SK-N-MC (cell line): Measurements from ENCODE around the gene TANGO2.

Experiments used
- DNase-seq: peaks from one replicate; pipeline ENCODE4 v3.0.0-alpha.2; 2011; ENCODE audit warnings: low read depth, low spot score
- H3K27ac ChIP-seq: fragments of 200-600 bp; sonication (generic); 2 replicates; pipeline ENCODE4 v1.5.1; 2016; ENCODE audit warnings: mixed run types
- H3K36me3 ChIP-seq: fragments of 200-600 bp; sonication (generic); 2 replicates; pipeline ENCODE4 v1.6.1; 2017; ENCODE audit warnings: antibody characterized with exemption, low read length, mixed read lengths; ENCODE audit not compliant: insufficient read depth
- H3K4me3 ChIP-seq: fragments of 200-600 bp; sonication (generic); 2 replicates; pipeline ENCODE4 v1.5.1; 2016
- H3K9ac ChIP-seq: fragments of 200-600 bp; sonication (generic); 2 replicates; pipeline ENCODE4 v1.8.0; 2017; ENCODE audit warnings: mixed run types, mixed read lengths; ENCODE audit not compliant: insufficient read length
- H3K9me3 ChIP-seq: fragments of 200-600 bp; sonication (generic); 2 replicates; pipeline ENCODE4 v1.6.1; 2017; ENCODE audit warnings: low read depth, mild to moderate bottlenecking, antibody characterized with exemption, low read length, moderate library complexity, mixed read lengths
- EZH2 ChIP-seq: fragments of 200-600 bp; sonication (generic); IDR thresholded peaks from one replicate; pipeline ENCODE4 v1.6.1; 2017; ENCODE audit warnings: antibody characterized with exemption
- FOXP2 ChIP-seq: optimal IDR thresholded peaks from 2 replicates; pipeline ENCODE3; 2011; ENCODE audit warnings: mild to moderate bottlenecking, moderate library complexity; ENCODE audit not compliant: insufficient read depth; ENCODE audit errors: extremely low read length, control extremely low read depth
- POLR2AphosphoS5 ChIP-seq: IDR thresholded peaks from 2 replicates; pipeline ENCODE4 v1.6.1; 2012; ENCODE audit warnings: mild to moderate bottlenecking, low read depth, low read length, borderline replicate concordance

The TANGO2 gene

GRCh38 chr22:19975707-19976035, 45.2 kb upstream of the TANGO2 start:
- Histone ChIP-seq H3K4me3 (no peak overlapping the region), H3K36me3 (no peaks in the 10 kb centered on the region), H3K9me3 (no peaks in the 10 kb centered on the region), H3K9ac (no peak overlapping the region), H3K27ac (no peak overlapping the region)
- TF ChIP-seq FOXP2, result no peak
- TF ChIP-seq EZH2, result no peak
- TF ChIP-seq POLR2AphosphoS5, result no peak
- no peak for DNase-seq

- H3K27ac ChIP-seq, result no peak overlapping the region
- H3K4me3 ChIP-seq, result no peak overlapping the region
- no peaks in the 10 kb centered on the region for H3K9me3 ChIP-seq
- no peak overlapping the region for H3K9ac ChIP-seq
- no peak for DNase-seq
- H3K36me3 ChIP-seq, result no peaks in the 10 kb centered on the region
- TF ChIP-seq FOXP2 (no peak), POLR2AphosphoS5 (no peak), EZH2 (no peak)
Observed at GRCh38 chr22:19976671-19977070, 44.2 kb upstream of the TANGO2 start.

GRCh38 chr22:19977296-19978243, 43.3 kb upstream of the TANGO2 start:
- Histone ChIP-seq H3K9me3 (no peaks in the 10 kb centered on the region), H3K27ac (no peak overlapping the region), H3K4me3 (no peak overlapping the region), H3K36me3 (no peaks in the 10 kb centered on the region), H3K9ac (no peak overlapping the region)
- TF ChIP-seq FOXP2 (no peak), EZH2 (no peak), POLR2AphosphoS5 (no peak)
- no peak for DNase-seq

DNA sequence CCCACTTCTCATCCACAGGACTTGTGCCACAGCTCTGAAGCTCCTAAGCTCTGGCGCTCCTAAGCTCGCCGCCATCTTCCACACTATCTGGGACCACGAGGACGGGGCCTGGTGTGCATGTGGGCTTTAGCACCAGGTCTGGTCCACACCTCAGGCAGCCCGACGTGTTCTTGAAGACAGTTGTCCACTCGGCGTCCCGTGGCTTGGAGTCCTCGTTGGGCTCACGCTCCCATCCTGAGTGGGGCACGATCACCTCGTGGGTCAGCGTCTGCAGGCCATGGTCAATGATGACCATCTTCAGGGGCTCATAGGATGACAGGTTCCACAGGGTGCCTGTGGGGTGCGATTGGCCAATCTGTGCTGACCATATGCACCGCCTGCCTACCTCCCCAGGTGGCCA, 42.2 kb upstream of the TANGO2 start:
- no peaks in the 10 kb centered on the region for H3K9me3 ChIP-seq
- no peaks in the 10 kb centered on the region for H3K36me3 ChIP-seq
- DNase-seq, result no peak
- no peak overlapping the region for H3K4me3 ChIP-seq
- no peak for TF ChIP-seq POLR2AphosphoS5
- TF ChIP-seq EZH2, result no peak
- no peak for TF ChIP-seq FOXP2
- H3K9ac ChIP-seq, result no peak overlapping the region
- H3K27ac ChIP-seq, result no peak overlapping the region

- H3K27ac ChIP-seq, result no peak overlapping the region
- H3K9ac ChIP-seq, result no peak overlapping the region
- TF ChIP-seq EZH2 (no peak), POLR2AphosphoS5 (no peak)
- no peaks in the 10 kb centered on the region for H3K36me3 ChIP-seq
- no peak for DNase-seq
- H3K4me3 ChIP-seq, result no peak overlapping the region
- H3K9me3 ChIP-seq, result no peaks in the 10 kb centered on the region
Observed at GRCh38 chr22:19979712-19980493, 41.0 kb upstream of the TANGO2 start.

- no peak overlapping the region for H3K9ac ChIP-seq
- H3K9me3 ChIP-seq, result no peaks in the 10 kb centered on the region
- no peak for TF ChIP-seq FOXP2
- TF ChIP-seq POLR2AphosphoS5, result no peak
- no peak for TF ChIP-seq EZH2
- H3K27ac ChIP-seq, result no peak overlapping the region
- no peak for DNase-seq
- no peaks in the 10 kb centered on the region for H3K36me3 ChIP-seq
- H3K4me3 ChIP-seq, result no peak overlapping the region
Observed at GRCh38 chr22:19980766-19981165, 40.1 kb upstream of the TANGO2 start.

DNA sequence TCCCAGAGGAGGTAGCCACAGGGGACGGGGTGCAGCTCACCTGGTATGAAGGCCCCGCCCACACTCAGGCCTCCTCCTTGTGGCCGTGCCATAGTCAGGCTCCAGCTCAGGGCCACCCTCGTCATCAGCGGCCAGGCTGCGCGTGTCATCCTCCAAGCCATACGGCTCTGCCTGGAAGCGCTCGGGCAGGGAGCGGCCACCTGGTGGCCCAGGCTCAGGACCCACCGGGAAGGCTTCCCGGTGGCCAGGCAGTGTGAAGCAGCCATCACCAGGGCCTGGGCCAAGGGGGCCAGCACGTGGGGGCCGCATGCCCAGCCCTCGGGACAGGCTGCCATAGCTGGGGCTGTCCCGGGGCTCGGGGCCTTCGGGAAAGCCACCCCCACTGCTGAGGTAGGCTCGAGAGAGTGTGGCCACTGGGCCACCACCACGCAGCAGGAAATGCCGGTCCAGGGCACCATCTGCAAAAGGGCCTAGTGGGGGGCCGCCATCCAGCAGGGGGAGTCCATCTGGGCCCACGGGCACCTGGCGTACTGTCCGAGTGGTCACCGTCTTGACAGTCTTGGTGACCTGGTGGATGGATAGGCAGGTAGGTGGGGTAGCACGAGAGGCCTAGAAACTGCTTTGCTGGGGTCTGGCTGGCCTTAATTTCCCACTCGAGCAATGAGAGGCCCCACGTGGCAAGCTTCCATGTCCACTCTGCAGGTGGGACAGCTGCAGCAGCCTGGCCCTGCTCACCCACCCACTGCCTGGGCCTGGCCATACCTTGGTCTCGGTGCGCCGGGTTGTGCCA, 39.5 kb upstream of the TANGO2 start:
- Histone ChIP-seq H3K9me3 (no peaks in the 10 kb centered on the region), H3K27ac (no peak overlapping the region), H3K9ac (no peak overlapping the region), H3K36me3 (no peaks in the 10 kb centered on the region), H3K4me3 (no peak overlapping the region)
- TF ChIP-seq POLR2AphosphoS5, result no peak
- TF ChIP-seq EZH2, result no peak
- no peak for TF ChIP-seq FOXP2
- no peak for DNase-seq
